ENCODE data around the gene MRPS11.

DNA sequence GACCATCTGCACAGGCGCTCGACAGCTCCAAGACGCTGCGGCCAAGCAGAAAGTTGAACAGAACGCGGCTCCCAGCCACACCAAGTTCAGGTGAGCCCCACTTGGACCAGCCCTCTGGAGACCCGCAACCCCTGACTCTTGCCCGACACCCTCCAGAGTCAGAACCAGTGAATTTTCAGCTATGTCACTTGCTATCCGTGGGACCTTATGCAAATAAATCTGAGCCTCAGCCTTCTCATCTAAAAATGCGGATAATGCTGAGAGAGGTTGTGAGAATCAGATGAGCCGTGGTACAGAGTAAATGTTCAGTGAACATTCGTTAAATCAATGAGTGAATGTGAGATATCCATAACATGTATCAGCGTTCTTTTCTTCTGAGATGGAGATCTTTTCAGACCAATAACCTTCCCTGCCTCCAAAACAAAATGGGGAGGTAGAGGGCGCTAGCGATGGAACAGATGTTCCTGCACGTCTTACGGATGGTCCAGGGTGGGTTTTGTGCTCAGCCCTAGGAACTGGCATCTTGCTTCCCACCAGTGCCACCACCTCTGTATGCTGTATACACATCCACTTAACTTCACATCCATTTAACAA is 524 bp downstream of the MRPS11 start:
- TF ChIP-seq POLR2A (IDR thresholded peaks at IDR 0.05) (no peak), CTCF (IDR thresholded peaks at IDR 0.05) (no peak)

Measured in uterus (tissue), 2 donors.